Suprapubic skin (tissue), 4 donors: ENCODE results near the gene EPGN. TPM values are rescaled to one million over a fixed set of nuclear protein-coding genes. Genes with fewer than 3 reads are reported as not detected.

Experiments used
- DNase-seq, 2 donors: peaks; one replicate each; pipeline ENCODE4 v3.0.0-alpha.2; 2019; ENCODE audit warnings: low spot score in 2 of 2
- H3K27ac ChIP-seq: fragments of 200-600 bp; sonication (generic); one replicate; pipeline ENCODE4 v1.5.1; 2019
- H3K27me3 ChIP-seq: fragments of 200-600 bp; sonication (generic); one replicate; pipeline ENCODE4 v1.5.1; 2019
- H3K36me3 ChIP-seq: fragments of 200-600 bp; sonication (generic); one replicate; pipeline ENCODE4 v1.5.1; 2019
- H3K4me1 ChIP-seq: fragments of 200-600 bp; sonication (generic); one replicate; pipeline ENCODE4 v1.5.1; 2019
- H3K4me3 ChIP-seq: fragments of 200-600 bp; sonication (generic); one replicate; pipeline ENCODE4 v1.5.1; 2019; ENCODE audit warnings: mild to moderate bottlenecking
- H3K9me3 ChIP-seq: fragments of 200-600 bp; sonication (generic); one replicate; pipeline ENCODE4 v1.5.1; 2019
- EP300 ChIP-seq: sonication (generic); formaldehyde crosslinking; IDR thresholded peaks from one replicate; pipeline ENCODE4 v1.6.1; 2017; ENCODE audit warnings: antibody characterized with exemption
- POLR2A ChIP-seq, 2 donors: fragments of 450-650 bp; IDR thresholded peaks; one replicate each; pipeline ENCODE4 v1.6.1; 2017; ENCODE audit warnings: antibody characterized with exemption in 2 of 2, mild to moderate bottlenecking in 2 of 2, moderate library complexity in 2 of 2
- POLR2AphosphoS5 ChIP-seq, 3 donors: sonication (generic); formaldehyde crosslinking; IDR thresholded peaks; one replicate each; pipeline ENCODE4 v1.6.1; 2017; ENCODE audit warnings: antibody characterized with exemption in 3 of 3
- whole genome bisulfite sequencing: methylation state at CpG from one replicate; pipeline ENCODE4 v1.1.5; 2018; 5-methylcytosine and 5-hydroxymethylcytosine counted together
- total RNA-seq, 4 donors: library from RNA; depleted of rRNA; stranded (reverse); fragments of >200 nt; gene quantifications; one replicate each; pipeline ENCODE4 v1.1.0, GENCODE V29; 2016
- TF ChIP-seq, protein P1 (sequence below), 2 donors: fragments of 200-600 bp in 1 of 2; fragments of 450-650 bp in 1 of 2; sonication (generic) in 1 of 2; IDR thresholded peaks; one replicate each; pipeline ENCODE4 v1.5.1; 2016 to 2019; ENCODE audit warnings: antibody characterized with exemption in 2 of 2, mild to moderate bottlenecking in 1 of 2, moderate library complexity in 1 of 2

EPGN gene
- total RNA-seq, 4 donors from 2014 or later, result 8.8 to 28.2 (median 16.5) TPM

DNA sequence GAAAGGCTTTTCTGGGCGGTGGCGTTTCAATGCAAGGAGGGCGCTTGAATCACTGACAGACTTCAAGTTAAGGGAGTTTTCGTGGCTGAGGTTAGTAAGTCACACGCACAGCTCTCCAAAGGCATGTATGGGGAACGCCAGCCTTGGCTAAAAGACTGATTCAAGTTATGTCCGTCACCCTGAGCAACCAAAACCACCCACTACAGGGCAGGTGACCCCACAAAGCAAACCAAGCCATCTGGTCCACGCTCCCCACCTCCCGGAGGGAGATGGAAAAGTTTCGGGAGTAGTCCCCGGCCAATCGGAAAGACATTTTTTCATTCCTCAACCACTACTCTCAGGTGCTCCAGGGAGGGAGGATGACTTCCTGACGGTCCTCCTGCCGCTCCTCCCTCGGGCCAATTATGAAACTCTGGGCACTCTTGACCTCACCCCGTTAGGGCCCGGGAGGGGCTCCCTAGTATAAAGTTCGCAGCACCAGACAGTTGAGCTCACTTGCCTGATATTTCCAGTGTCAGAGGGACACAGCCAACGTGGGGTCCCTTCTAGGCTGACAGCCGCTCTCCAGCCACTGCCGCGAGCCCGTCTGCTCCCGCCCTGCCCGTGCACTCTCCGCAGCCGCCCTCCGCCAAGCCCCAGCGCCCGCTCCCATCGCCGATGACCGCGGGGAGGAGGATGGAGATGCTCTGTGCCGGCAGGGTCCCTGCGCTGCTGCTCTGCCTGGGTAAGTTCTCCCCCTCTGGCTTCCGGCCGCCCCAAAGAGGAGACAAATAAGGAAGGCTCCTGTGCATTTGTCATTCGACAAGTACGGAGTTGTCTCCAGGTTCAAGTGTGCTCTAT lies 56.6 kb downstream of the EPGN start, which contains the start of gene EREG:
Gene EREG, plus strand, starts transcription at position 494 of the 840 bp plus-strand sequence. Its CDS starts 164 bp downstream, at position 658.
- Histone ChIP-seq H3K36me3 (no peaks in the 10 kb centered on the region), H3K4me3 (peak within 1 kb of the TSS; percentile 49), H3K9me3 (no peaks in the 10 kb centered on the region), H3K27ac (no peak within 1 kb of the TSS), H3K27me3 (peaks cover 21% of the 10 kb centered on the region), H3K4me1 (peaks cover 13% of the 10 kb centered on the region)
- no peak for DNase-seq
- TF ChIP-seq EP300 (no peak), POLR2AphosphoS5 (IDR thresholded peaks at IDR 0.05) (no peak), POLR2A (IDR thresholded peaks at IDR 0.05) (no peak)
- TF ChIP-seq, protein P1, sequence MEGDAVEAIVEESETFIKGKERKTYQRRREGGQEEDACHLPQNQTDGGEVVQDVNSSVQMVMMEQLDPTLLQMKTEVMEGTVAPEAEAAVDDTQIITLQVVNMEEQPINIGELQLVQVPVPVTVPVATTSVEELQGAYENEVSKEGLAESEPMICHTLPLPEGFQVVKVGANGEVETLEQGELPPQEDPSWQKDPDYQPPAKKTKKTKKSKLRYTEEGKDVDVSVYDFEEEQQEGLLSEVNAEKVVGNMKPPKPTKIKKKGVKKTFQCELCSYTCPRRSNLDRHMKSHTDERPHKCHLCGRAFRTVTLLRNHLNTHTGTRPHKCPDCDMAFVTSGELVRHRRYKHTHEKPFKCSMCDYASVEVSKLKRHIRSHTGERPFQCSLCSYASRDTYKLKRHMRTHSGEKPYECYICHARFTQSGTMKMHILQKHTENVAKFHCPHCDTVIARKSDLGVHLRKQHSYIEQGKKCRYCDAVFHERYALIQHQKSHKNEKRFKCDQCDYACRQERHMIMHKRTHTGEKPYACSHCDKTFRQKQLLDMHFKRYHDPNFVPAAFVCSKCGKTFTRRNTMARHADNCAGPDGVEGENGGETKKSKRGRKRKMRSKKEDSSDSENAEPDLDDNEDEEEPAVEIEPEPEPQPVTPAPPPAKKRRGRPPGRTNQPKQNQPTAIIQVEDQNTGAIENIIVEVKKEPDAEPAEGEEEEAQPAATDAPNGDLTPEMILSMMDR (IDR thresholded peaks at IDR 0.05), result no peak
- 11% methylated on average over 29 of the region's 40 CpGs for WGBS

DNA sequence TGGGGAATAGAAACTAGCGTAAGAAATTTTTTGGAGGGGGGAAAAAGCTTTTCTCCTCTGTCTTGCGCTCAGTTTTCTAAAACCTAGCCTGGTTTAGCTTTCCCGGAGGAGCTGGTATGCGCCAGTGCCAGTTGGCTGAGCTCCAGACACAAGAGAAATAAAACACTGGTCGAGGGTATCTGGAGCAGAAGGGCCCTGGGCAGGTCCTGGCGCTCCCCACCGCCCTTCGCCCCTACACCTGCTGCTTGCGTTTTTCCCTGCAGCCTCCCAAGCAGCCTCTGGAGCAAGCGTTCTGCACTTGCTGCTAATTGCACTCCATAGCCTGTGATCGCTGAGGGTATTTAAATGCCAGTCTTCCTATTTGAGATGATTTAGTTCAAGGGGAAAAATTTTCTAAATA lies 57.5 kb downstream of the EPGN start:
- no peak for DNase-seq
- peak overlapping the region; percentile 49 for H3K4me3 ChIP-seq
- no peak overlapping the region for H3K27ac ChIP-seq
- no peaks in the 10 kb centered on the region for H3K36me3 ChIP-seq
- H3K27me3 ChIP-seq, result peaks cover 21% of the 10 kb centered on the region
- no peaks in the 10 kb centered on the region for H3K9me3 ChIP-seq
- 8% methylated on average over 11 of the region's 11 CpGs for WGBS
- H3K4me1 ChIP-seq, result peaks cover 13% of the 10 kb centered on the region
- TF ChIP-seq POLR2A (IDR thresholded peaks at IDR 0.05) (no peak), EP300 (no peak), POLR2AphosphoS5 (IDR thresholded peaks at IDR 0.05) (no peak)
- TF ChIP-seq, protein P1 (IDR thresholded peaks at IDR 0.05), result no peak

Other genes with a start within 250 kb of the EPGN start
- 10 to 100 TPM in 1 of 4 donors, 1 to 10 TPM in 3; 3.8 to 15.6 (median 6.9) TPM for gene CXCL2, start 209.3 kb upstream of the EPGN start, total RNA-seq
- 10 to 100 TPM; 13.1 to 22.9 (median 15.3) TPM for gene MTHFD2L, start 150.4 kb upstream of the EPGN start, total RNA-seq
- 10 to 100 TPM in 2 of 4 donors, 1 to 10 TPM in 2; 9.4 to 63.8 (median 31.6) TPM for gene EREG, start 56.7 kb downstream of the EPGN start, total RNA-seq
- gene AREG, start 136.7 kb downstream of the EPGN start, total RNA-seq, result 10 to 100 TPM; 13.0 to 40.6 (median 26.2) TPM